ENCODE data around the gene KDM3B.
"Not testable (repeated sequence)": the region's sequence is repeated elsewhere in the genome, so short reads cannot be mapped to it uniquely, and the experiment has no call there.

The KDM3B gene

DNA sequence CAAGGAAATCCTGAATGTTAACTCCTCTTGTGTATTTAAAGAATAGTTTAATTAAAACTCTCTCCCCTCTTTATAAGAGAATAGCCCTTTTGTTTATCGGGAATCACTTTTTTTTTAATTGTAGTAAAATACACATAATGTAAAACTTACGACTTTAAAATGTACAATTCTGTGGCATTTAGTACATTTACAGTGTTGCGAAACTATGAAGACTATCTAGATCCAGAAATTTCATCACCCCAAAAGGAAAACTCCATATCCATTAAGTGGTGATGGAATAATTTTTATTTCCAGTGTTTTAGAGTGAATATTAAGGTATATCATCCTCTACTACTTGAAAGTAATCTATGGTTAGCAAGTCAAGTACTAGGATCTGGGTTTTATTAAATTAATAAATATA is 36.8 kb downstream of the KDM3B start:
- DNase-seq (ENCODE audit: low read depth, low spot score), result no peak

DNA sequence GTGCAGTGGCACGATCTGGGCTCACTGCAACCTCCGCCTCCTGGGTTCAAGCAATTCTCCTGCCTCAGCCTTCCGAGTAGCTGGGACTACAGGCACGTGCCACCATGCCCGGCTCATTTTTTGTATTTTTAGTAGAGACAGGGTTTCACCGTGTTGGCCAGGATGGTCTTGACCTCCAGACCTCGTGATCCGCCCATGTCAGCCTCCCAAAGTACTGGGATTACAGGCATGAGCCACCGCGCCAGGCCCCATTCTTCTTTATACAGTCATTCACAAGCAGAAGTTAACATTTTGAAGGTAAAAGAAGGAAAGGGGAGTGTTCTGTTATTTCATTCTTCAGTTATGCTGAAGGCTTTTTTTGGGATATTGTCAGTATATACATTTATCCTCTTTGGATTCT is 37.4 kb downstream of the KDM3B start:
- not testable (repeated sequence) for DNase-seq (ENCODE audit: low read depth, low spot score)

DNA sequence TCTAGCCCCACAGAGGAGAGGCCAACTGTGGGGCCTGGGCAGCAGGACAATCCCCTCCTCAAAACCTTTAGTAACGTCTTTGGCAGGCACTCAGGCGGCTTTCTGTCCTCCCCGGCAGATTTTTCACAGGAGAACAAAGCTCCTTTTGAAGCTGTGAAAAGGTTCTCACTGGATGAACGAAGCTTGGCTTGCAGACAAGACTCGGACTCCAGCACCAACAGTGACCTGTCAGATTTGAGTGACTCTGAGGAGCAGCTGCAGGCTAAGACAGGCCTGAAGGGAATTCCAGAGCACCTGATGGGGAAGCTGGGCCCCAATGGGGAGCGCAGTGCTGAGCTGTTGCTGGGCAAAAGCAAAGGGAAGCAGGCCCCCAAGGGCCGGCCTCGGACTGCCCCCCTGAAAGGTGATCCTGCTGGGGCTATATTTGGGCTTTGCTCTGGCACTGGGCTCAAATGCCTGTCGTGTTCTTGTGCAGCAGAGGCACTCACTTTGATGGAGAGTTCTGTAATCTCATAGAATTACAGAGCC is 39.4 kb downstream of the KDM3B start:
- no peak for DNase-seq (ENCODE audit: low read depth, low spot score)

DNA sequence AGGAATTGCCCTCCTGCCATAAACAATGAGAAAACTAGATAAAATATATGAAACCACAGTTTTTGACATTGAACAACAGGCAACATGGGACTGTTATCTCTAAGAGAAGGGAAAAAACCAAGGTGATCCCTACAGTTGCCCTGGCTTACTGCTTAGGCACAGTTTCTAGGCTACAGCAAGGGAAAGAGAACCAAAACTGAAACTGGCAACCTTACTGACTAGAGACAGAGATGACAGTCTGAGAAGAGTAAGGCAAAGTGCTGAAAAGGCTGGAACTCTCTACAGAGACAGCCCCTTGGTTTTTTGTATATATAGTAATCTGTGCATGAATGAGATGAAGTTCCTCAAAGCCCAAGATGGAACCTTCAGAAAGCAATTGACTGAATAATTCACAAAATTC is 50.2 kb downstream of the KDM3B start:
- no peak for DNase-seq (ENCODE audit: low read depth, low spot score)

DNA sequence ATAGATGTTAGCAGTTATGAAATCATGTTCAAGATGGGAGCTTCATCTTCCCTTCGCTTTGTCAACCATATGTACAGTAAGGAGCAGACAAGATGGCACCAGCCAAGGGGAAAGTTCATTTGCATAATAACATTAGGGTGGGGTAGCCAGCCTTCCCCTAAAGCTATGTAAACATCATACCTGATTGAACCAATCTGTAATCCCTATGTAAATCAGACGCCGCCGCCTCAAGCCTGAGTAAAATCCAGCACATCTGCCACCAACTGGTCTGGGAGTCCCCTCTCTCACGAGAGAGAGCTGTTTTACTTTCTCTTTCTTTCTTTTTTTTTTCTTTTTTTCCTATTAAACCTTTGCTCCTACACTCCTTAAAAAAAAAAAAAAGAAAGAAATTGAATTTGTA is 55.5 kb downstream of the KDM3B start:
- no peak for DNase-seq (ENCODE audit: low read depth, low spot score)

DNA sequence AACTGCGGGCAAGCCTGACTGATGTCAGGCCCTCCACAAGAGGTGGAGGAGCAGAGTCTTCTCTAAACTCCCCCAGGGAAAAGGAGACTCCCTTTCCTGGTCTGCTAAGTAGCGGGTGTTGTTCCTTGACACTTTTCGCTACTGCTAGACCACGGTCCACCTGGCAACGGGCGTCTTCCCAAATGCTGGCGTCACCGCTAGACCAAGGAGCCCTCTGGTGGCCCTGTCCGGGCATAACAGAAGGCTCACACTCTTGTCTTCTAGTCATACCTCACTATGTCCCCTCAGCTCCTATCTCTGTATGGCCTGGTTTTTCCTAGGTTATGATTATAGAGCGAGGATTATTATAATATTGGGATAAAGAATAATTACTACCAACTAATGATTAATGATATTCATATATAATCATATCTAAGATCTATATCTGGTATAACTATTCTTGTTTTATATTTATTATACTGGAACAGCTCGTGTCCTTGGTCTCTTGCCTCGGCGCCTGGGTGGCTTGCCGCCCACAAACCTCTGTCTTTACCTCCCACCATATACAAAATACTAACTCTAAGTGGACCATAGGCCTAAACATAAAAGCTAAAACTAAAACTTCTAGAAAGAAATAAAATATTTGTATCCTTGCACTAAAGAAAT is 58.6 kb downstream of the KDM3B start:
- not testable (repeated sequence) for DNase-seq (ENCODE audit: low read depth, low spot score)

DNA sequence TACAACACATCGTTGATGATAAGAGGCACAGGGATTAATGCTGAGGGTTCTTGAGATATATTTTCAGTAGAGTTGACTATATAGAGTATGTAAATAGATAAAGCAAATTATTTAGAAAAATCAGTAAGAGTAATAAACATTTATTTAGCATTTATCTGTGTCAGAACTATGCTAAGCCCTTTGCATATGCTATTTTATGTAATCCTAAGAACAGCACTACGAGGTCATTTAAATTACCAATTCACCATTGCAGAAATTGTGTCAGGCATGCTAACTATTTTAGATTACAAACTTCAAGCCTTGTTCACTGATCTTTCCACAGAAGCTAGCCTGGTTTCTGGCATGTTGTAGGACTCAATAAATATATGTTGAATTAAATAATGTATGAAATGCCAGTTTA is 66.0 kb downstream of the KDM3B start:
- no peak for DNase-seq (ENCODE audit: low read depth, low spot score)

DNA sequence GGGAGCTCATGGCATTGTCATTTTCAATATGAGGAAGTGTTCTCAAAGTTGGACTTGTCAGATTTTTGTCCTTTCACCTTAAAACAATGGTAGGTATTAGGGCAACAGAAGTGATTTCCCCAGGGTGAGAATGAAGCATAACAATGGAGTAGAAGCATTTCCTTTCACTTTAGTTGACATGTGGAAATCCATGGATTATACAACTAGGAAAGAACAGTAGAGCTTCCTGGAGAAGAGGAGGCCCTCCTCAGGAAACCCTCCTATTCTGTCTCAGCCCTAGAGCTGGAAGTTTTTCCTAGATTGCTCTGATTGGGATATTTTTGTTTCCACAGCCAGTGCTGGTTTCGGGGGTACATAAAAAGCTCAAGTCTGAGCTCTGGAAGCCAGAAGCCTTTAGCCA is 72.6 kb downstream of the KDM3B start:
- DNase-seq (ENCODE audit: low read depth, low spot score), result no peak

DNA sequence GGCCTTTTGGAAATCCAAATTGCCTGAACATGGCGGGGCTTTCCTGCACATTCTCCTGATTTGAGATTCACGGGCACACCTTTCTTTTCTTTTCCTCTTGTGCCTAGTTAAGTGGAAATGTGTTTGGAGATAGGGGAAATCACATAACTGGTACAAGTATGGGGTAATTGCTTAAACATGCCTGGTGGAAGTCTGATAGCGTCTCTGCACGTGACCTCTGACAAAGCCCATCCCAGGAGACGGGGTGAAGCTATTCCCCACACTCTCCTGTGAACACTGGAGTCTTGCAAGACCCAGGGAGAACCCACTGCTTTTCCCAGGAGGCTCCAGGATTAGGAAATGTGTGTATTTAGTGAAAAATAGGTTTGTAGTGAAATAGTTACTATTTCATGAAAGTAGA is 83.5 kb downstream of the KDM3B start:
- no peak for DNase-seq (ENCODE audit: low read depth, low spot score)

DNA sequence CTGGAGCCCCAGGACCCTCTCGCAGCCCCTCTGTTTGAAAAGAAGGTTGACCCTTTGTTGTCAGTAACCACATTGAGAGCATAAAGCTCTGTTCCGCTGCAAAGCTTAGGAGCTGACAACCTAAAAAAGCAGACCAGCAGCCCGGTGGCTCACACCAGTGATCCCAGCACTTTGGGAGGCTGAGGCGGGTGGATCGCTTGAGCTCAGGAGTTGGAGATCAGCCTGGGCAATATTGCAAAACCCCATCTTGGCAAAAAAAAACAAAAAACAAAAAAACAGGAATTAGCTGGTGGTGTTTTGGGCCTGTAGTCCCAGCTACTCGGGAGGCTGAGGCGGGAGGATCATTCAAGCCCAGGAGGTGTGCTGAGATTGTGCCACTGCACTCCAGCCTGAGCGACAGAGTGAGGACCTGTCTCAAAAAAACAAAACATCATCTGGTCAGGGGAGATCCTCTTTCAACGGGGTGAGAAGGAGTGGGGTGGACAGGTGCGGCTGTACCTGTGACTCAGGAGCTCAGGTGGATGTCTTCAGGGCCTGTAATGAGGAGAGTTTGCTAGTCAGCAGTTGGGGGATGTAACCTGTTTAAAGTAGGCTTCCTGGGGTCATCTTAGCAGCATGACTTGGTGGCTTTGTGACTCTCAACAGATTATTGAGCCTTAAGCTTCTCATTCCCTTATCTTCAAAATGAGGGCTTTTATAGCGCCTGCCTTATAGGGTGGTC is 85.7 kb downstream of the KDM3B start:
- DNase-seq (ENCODE audit: low read depth, low spot score), result no peak

DNA sequence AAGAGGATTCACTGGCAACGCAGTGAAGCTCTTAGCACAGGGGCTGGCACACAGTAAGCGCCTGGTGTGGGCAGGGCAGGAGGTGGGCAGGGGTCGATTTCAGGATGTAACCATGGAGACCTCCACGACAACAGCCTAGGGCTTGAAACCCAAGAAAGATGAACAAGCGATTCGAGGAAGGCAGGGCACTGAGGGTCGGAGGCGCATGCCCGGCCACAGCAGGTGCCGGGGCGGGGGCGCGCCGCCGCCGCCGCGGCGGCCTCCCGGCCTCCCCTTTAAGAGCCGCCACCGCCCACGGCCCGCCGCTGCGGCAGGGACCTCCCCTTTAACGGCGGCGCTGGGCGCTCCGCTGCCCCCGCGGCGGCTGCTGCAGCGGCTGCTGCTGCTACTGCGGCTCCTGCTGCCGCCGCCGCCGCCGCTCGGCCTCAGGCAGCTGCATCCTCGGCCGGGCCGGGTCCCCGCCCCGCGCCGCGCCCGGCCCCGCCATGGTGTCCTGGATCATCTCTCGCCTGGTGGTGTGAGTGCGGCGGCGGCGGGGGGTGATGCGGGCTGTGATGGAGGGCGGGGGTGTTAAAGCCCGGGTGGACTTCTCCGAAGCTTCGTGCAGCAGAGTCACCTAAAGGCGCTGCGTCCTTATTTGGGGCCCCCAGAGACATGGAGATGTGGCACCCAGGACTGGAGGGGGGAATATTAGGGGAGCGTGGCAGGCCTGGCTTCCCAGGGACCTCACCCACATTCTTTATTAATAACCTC is 86.4 kb downstream of the KDM3B start, which contains the start of gene REEP2:
Gene REEP2, plus strand, starts transcription at position 334 of the 753 bp plus-strand sequence. Its CDS starts 152 bp downstream, at position 486.
- DNase-seq (ENCODE audit: low read depth, low spot score), result no peak

DNA sequence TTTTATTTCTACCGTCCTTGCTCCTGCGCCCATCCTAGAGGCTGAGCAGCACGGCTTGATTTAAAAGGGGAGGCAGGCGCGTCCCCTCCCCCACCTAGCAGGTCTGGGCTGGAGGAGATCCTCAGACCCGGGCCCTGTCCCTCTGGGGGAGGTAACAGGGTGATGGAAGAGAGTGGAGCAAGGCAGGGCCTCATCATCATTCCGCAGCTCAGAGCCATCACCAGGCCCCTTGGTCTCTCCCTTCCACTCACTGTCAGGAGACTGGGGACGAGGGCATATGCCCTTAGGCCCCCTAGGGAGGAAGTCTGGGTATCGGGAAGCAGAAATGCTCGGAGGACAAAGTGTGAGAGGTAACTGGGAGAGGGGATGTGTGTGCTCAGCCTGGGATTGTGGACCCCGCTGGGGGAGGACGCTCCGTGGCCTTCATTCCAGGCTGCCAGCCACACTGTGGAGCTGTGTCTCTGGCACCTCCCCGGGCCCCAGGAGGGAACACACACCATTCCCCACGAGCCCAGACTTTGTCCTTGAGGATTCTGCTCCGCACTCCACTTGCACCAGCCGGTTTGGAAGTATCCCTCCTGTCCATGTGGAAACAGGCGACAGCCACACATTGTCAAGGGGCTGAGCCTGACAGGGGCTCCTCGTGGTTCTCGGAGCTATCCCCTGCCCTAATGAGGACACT is 87.1 kb downstream of the KDM3B start:
- no peak for DNase-seq (ENCODE audit: low read depth, low spot score)

DNA sequence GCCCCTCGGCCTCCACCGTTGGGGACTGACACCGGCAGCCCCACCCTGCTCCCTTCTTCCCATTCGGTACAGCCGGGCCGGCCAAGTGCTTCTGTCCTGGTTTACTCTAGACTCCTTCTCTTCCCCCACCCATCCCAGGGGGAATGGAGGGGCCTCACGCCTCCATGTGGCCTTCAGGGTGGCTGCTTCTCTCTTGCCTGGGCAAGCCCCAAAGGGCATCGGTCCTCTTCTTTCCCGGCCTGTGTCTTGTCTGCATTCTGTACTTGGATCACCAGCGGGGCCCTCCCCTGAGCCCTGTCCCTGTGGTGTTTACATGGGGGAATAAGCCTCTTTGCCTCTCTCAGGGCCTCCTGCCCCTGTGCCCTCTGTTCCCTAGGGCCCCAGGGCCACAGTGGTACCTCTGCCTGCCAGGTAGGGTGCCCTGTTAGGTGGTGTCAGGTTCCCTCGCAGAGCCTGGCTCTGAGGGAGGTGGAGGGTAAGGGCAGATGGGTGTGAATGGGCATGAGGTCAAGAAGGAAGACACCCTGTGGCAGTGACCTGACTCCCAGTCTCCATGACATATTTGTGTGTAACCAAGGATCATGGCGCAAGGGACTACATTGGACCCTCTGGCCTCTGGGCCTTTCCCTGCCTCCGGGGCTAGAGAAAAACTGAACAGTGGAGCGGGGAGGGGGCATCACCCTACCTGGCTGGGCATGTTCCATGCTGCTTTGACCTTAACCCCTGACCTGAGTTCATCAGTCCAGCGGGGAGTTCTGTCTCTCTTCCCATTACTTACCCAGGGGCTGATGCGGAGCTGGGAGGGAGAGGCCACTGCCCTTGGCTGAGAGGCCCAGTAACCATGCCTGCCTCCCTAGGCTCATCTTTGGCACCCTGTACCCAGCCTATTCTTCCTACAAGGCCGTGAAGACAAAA is 87.9 kb downstream of the KDM3B start:
- no peak for DNase-seq (ENCODE audit: low read depth, low spot score)

DNA sequence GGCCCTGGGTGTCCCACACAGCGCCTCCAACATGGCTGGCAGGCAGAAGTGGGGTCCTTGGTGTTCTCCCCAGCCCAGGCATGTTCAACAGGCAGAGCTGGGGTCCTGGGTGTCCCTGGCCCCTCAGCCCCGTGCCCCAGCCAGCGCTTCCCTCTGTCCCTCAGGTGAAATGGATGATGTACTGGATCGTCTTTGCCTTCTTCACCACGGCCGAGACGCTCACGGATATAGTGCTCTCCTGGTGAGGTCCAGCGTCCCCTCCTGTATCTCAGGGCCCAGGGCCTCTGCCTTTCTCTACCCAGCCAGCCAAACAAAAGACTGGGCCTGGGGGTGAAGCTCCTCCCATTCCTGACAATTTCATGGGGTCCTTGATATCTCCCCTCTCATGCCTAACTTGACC is 88.7 kb downstream of the KDM3B start:
- DNase-seq (ENCODE audit: low read depth, low spot score), result no peak

DNA sequence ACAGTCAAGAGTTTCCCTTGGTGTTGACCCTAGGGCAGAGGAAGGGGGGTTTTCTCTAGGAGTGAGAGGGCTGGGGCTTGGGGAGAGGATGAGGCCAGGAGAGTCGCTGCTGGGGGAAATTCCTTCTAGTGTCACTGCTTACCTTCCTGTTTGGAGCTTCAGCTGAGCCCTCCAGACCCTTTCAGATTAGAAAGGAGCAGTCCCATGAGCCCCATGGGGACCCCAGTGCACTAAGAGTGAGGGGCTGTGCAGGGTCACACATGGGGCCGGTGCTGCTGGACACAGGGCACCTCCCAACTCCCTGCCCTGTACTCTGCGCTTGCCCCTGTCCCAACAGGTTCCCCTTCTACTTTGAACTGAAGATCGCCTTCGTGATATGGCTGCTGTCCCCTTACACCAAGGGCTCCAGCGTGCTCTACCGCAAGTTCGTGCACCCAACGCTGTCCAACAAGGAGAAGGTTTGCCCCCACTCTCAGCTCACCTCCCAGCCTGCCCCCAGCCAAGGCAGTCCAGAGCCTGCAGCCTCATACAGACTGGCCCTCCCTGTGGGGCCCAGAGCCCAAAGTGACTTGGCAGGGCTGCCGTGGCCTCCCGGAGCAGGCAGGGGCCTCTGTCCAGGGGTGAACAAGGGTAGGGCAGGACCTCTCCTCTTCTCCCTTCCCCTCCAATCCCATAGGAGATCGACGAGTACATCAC is 91.7 kb downstream of the KDM3B start:
- DNase-seq (ENCODE audit: low read depth, low spot score), result no peak

DNA sequence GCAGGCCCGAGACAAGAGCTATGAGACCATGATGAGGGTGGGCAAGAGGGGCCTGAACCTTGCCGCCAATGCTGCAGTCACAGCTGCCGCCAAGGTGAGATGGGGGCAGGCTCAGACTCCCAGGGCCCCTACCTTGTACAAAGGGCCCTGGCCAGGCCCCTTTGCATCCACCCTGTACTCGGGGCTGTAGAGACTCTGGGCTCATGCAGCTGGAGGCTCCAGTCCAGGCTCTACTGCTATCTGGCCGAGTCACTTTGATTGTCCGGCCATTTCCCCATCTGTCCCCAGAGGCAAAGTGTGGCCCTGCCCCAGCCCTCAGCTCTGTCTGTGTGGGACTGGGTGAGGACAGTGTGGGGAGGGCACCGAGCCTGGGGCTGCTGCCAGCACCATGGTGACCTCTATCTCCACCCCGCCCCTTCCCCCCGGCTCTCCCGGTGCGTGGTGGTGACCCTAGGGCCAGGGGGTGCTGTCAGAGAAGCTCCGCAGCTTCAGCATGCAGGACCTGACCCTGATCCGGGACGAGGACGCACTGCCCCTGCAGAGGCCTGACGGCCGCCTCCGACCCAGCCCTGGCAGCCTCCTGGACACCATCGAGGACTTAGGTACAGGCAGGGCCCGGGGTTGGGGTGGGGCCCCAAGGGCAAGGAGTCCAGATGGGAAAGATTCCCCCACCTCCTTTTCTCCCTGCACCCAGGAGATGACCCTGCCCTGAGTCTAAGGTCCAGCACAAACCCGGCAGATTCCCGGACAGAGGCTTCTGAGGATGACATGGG is 92.5 kb downstream of the KDM3B start:
- DNase-seq (ENCODE audit: low read depth, low spot score), result no peak

DNA sequence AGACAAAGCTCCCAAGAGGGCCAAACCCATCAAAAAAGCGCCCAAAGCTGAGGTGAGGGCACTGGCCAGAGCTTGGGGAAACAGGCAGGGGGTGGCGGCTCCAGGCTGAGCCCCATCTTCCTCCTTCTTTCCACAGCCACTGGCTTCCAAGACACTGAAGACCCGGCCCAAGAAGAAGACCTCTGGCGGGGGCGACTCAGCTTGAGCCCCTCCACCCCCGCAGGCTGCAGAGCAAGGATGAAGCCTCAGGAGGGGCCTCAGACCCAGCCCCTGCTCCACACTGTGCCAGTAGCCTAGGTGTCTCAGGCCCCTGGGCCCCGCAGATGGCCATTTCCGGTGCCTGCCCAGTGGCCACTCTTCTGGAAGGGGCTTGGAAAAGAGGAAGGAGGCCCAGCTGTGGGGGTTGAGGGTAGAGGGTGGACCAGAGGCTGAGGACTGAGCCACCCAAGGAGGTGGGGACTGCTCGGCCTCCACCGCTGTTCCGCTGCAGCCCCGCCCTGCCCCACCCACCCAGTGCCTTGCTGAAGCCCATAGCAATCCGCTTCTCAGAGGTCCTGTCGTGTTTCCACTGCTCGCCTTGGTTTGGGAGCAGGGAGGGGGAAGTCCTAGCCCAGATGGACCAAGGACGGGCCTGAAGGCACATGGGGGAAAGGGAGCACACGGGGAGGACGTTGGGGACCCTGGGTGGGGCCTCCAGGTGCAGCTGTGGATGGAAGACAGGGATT is 93.2 kb downstream of the KDM3B start:
- DNase-seq (ENCODE audit: low read depth, low spot score), result no peak

DNA sequence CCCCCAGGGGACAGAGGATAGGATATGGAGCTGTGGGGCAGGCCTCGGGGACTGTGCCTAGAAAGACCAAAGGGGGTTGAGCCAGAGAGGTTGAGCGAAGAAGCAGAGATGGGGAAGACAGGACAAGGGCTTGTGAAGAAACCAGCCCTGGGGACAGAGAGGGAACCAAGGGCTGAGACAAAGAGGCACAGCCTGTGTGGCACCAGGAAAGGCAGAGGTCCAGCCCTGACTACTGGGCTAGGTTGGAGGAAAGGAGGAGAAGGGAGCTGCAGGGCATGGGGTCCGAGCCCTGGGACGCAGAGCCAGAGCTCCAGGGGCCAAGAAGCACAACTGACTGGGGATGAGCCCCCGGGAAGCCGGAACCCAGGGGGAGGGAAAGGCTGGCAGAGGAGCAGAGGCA is 95.6 kb downstream of the KDM3B start:
- DNase-seq (ENCODE audit: low read depth, low spot score), result no peak
